Osteoblast (primary cell): ENCODE results near the gene TMEM54. TPM values are rescaled to one million over a fixed set of nuclear protein-coding genes. Genes with fewer than 3 reads are reported as not detected.

Source experiments
- DNase-seq: peaks from one replicate; pipeline ENCODE4 v3.0.0; 2011; ENCODE audit warnings: low spot score, mixed read lengths; ENCODE audit not compliant: insufficient read length; ENCODE audit errors: missing footprints
- H2AFZ ChIP-seq: 2 replicates; pipeline ENCODE4 v1.6.0; 2011; ENCODE audit warnings: mild to moderate bottlenecking, low read length
- H3K27ac ChIP-seq: 2 replicates; pipeline ENCODE4 v1.5.1; 2011; ENCODE audit warnings: mild to moderate bottlenecking, low read depth, low read length, moderate library complexity
- H3K27me3 ChIP-seq: 2 replicates; pipeline ENCODE4 v1.6.0; 2012; ENCODE audit warnings: mild to moderate bottlenecking, control low read depth, inconsistent platforms, low read length, moderate library complexity; ENCODE audit not compliant: insufficient read depth
- H3K36me3 ChIP-seq: 2 replicates; pipeline ENCODE4 v1.5.1; 2011; ENCODE audit warnings: mild to moderate bottlenecking, low read length, control low read depth, moderate library complexity; ENCODE audit not compliant: insufficient read depth
- H3K4me1 ChIP-seq: 2 replicates; pipeline ENCODE4 v1.5.1; 2011; ENCODE audit warnings: mild to moderate bottlenecking, low read length, control low read depth, moderate library complexity; ENCODE audit not compliant: insufficient read depth
- H3K4me2 ChIP-seq: 2 replicates; pipeline ENCODE4 v1.6.0; 2011; ENCODE audit warnings: mild to moderate bottlenecking, low read length; ENCODE audit not compliant: insufficient read depth
- H3K4me3 ChIP-seq: fragments of 200-600 bp; sonication (generic); 3 replicates; pipeline ENCODE4 v1.5.1; 2012; ENCODE audit warnings: mild to moderate bottlenecking, low read length, inconsistent platforms; ENCODE audit not compliant: insufficient read depth
- H3K79me2 ChIP-seq: 2 replicates; pipeline ENCODE4 v1.6.0; 2012; ENCODE audit warnings: mild to moderate bottlenecking, low read length, control low read depth, inconsistent platforms; ENCODE audit not compliant: insufficient read depth
- H3K9me3 ChIP-seq: 2 replicates; pipeline ENCODE4 v1.5.1; 2011; ENCODE audit warnings: low read depth, low read length, control low read depth
- H4K20me1 ChIP-seq: 2 replicates; pipeline ENCODE4 v1.6.0; 2012; ENCODE audit warnings: mild to moderate bottlenecking, low read length, control low read depth; ENCODE audit not compliant: insufficient read depth
- CTCF ChIP-seq: IDR thresholded peaks from 2 replicates; pipeline ENCODE4 v1.5.1; 2011; ENCODE audit warnings: mild to moderate bottlenecking, low read depth, low read length, moderate library complexity; ENCODE audit errors: extremely low read depth
- total RNA-seq: library from RNA; depleted of rRNA; stranded (reverse); fragments of >200 nt; gene quantifications from 2 replicates; pipeline ENCODE4 v1.2.3, GENCODE V29; 2012

Gene TMEM54
- total RNA-seq, 1 donor = 22.4 TPM

GRCh38 chr1:32886828-32887414 is 14.3 kb downstream of the TMEM54 start:
- Histone ChIP-seq H3K36me3 (no peaks in the 10 kb centered on the region), H3K4me1 (no peaks in the 10 kb centered on the region), H3K4me3 (no peak overlapping the region), H3K4me2 (no peak overlapping the region), H3K27me3 (peaks cover 40% of the 10 kb centered on the region), H4K20me1 (peaks cover 4% of the 10 kb centered on the region), H3K9me3 (no peaks in the 10 kb centered on the region), H3K79me2 (no peaks in the 10 kb centered on the region), H3K27ac (no peak overlapping the region), H2AFZ (no peak overlapping the region)
- TF ChIP-seq CTCF = no peak
- no peak for DNase-seq

DNA sequence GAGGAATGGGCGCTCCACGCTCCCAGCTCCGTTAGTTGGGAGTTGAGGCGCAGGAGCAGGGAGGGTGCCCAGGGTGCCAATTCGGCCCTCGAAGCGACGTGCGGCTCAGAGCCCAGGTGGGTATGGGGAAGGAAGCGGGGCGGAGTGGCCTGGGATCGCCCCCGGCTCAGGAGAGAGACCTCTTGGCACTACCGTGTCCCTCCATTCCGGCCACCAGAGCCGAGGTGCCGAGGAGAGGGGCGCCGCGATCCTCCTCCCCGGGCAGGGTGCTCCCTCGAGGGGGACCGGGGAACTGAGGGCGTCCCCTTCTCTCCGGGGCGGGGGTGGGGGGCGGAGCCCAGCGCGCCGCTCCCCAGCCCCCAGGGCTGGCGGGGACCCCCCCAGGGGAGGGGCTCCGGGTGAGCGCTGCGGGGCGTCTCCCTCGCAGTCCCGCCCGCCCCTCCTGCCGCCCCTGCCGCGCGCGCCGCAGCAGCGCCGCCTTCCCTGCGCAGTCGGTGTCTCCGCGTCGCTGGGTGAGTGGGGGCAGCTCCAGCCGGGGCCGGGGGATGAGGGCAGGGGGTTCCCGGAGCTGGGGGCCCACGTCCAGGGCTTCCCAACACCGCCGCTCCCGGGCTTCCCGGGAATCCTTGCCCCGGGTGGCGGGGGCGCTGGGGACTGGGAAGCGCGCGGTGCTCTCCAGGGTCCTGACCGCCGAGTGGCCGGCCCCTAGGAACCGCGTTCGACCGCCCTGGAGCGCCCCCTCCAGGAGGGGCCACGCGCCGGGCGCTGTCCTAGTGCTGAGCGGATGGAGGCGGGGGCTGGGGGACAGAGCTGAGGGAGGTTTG is 15.0 kb downstream of the TMEM54 start, which contains the start of gene HPCA:
Gene HPCA, plus strand, starts transcription at position 488 of the 824 bp plus-strand sequence. CDS start 2,408 bp downstream, outside the sequence.
- H3K4me3 ChIP-seq = no peak within 1 kb of the TSS
- TF ChIP-seq CTCF = peak; percentile 66
- DNase-seq = peak; percentile 99

GRCh38 chr1:32885676-32886003 is 15.5 kb downstream of the TMEM54 start:
- Histone ChIP-seq H2AFZ (no peak overlapping the region), H3K79me2 (no peaks in the 10 kb centered on the region), H4K20me1 (peaks cover 4% of the 10 kb centered on the region), H3K4me1 (no peaks in the 10 kb centered on the region), H3K9me3 (no peaks in the 10 kb centered on the region), H3K27ac (no peak overlapping the region), H3K36me3 (no peaks in the 10 kb centered on the region), H3K27me3 (peaks cover 36% of the 10 kb centered on the region), H3K4me3 (no peak overlapping the region), H3K4me2 (no peak overlapping the region)
- TF ChIP-seq CTCF = no peak
- peak; percentile 58 for DNase-seq

More for the DNA sequence above, 15.0 kb downstream of the TMEM54 start, which contains the start of gene HPCA:
- Histone ChIP-seq H3K36me3 (no peaks in the 10 kb centered on the region), H3K27me3 (peaks cover 36% of the 10 kb centered on the region), H3K9me3 (no peaks in the 10 kb centered on the region), H3K79me2 (no peaks in the 10 kb centered on the region), H4K20me1 (peaks cover 4% of the 10 kb centered on the region), H3K4me1 (no peaks in the 10 kb centered on the region), H3K27ac (no peak within 1 kb of the TSS), H3K4me2 (no peak within 1 kb of the TSS), H2AFZ (no peak within 1 kb of the TSS)

- no peak overlapping the region for H3K4me3 ChIP-seq
- TF ChIP-seq CTCF = no peak
- H3K36me3 ChIP-seq = no peaks in the 10 kb centered on the region
Observed at GRCh38 chr1:32884726-32885125, 16.5 kb downstream of the TMEM54 start.

More at GRCh38 chr1:32884726-32885125, 16.5 kb downstream of the TMEM54 start:
- no peaks in the 10 kb centered on the region for H3K79me2 ChIP-seq
- peak; percentile 60 for DNase-seq
- H3K4me2 ChIP-seq = no peak overlapping the region
- H3K9me3 ChIP-seq = no peaks in the 10 kb centered on the region
- peaks cover 4% of the 10 kb centered on the region for H4K20me1 ChIP-seq
- no peaks in the 10 kb centered on the region for H3K4me1 ChIP-seq
- no peak overlapping the region for H2AFZ ChIP-seq
- no peak overlapping the region for H3K27ac ChIP-seq
- H3K27me3 ChIP-seq = peaks cover 36% of the 10 kb centered on the region
